OCI-LY3 (cell line): ENCODE measurements around the gene AKAP9.
"Not testable (repeated sequence)": the region's sequence is repeated elsewhere in the genome, so short reads cannot be mapped to it uniquely, and the experiment has no call there.

ENCODE experiments used
- H2AFZ ChIP-seq: fragments of 200-600, 300-600 bp; shearing (Covaris generic); 2 replicates; pipeline ENCODE4 v1.6.0; 2014; ENCODE audit warnings: antibody characterized with exemption, low read depth, low read length
- H3K27ac ChIP-seq: fragments of 200-600, 300-600 bp; sonication (generic); 2 replicates; pipeline ENCODE4 v1.5.1; 2014; ENCODE audit warnings: mild to moderate bottlenecking, low read length, moderate library complexity, mixed read lengths
- H3K27me3 ChIP-seq: fragments of 200-600, 300-600 bp; sonication (generic); 2 replicates; pipeline ENCODE4 v1.6.1; 2014; ENCODE audit warnings: low read depth, low read length, mixed read lengths
- H3K36me3 ChIP-seq: fragments of 200-600, 300-600 bp; sonication (generic); replicated peaks from 2 replicates; pipeline ENCODE3; 2014; ENCODE audit warnings: low read depth, low read length, mixed read lengths
- H3K4me1 ChIP-seq: fragments of 300-600, 200-600 bp; sonication (generic); 2 replicates; pipeline ENCODE4 v1.6.1; 2014; ENCODE audit warnings: low read length, mixed read lengths
- H3K4me2 ChIP-seq: fragments of 200-600, 300-600 bp; sonication (generic); 2 replicates; pipeline ENCODE4 v1.6.1; 2014; ENCODE audit warnings: low read length, mixed read lengths
- H3K4me3 ChIP-seq: fragments of 300-600, 200-600 bp; sonication (generic); 2 replicates; pipeline ENCODE4 v1.5.1; 2014; ENCODE audit warnings: antibody characterized with exemption, mild to moderate bottlenecking, low read length, moderate library complexity
- H3K79me2 ChIP-seq: fragments of 300-600, 200-600 bp; shearing (Covaris generic); 2 replicates; pipeline ENCODE4 v1.6.1; 2014; ENCODE audit warnings: mild to moderate bottlenecking, low read length, mixed read lengths
- H3K9ac ChIP-seq: fragments of 300-600, 200-600 bp; shearing (Covaris generic); 2 replicates; pipeline ENCODE4 v1.6.0; 2014; ENCODE audit warnings: mild to moderate bottlenecking, low read length, moderate library complexity
- H3K9me3 ChIP-seq: fragments of 200-600, 300-600 bp; shearing (Covaris generic); 2 replicates; pipeline ENCODE4 v1.6.1; 2014; ENCODE audit warnings: low read length, mixed read lengths; ENCODE audit not compliant: insufficient read depth
- H4K20me1 ChIP-seq: fragments of 200-600, 300-600 bp; sonication (generic); 2 replicates; pipeline ENCODE4 v1.6.1; 2016; ENCODE audit warnings: low read length, mixed read lengths; ENCODE audit not compliant: insufficient read depth
- CTCF ChIP-seq: fragments of 200-600, 300-600 bp; sonication (generic); IDR thresholded peaks from 2 replicates; pipeline ENCODE4 v1.5.1; 2014; ENCODE audit warnings: antibody characterized with exemption, low read length, low read depth
- EZH2phosphoT487 ChIP-seq: fragments of 200-600 bp; shearing (Covaris generic); IDR thresholded peaks from 2 replicates; pipeline ENCODE4 v1.6.1; 2018; ENCODE audit warnings: antibody characterized with exemption, mixed run types, low read depth

Gene AKAP9

GRCh38 chr7:91961816-91962215 is 21.2 kb downstream of the AKAP9 start:
- H3K79me2 ChIP-seq: peaks cover 3% of the 10 kb centered on the region; the same call in 1 of the 2 replicates
- TF ChIP-seq CTCF (no peak), EZH2phosphoT487 (no peak)

GRCh38 chr7:91962419-91962818 is 21.8 kb downstream of the AKAP9 start:
- Histone ChIP-seq H3K9me3 (no peaks in the 10 kb centered on the region), H3K9ac (no peak overlapping the region), H3K27me3 (no peaks in the 10 kb centered on the region), H2AFZ (no peak overlapping the region), H3K79me2 (peaks cover 5% of the 10 kb centered on the region), H3K4me3 (no peak overlapping the region), H3K4me1 (no peaks in the 10 kb centered on the region), H3K4me2 (no peak overlapping the region), H4K20me1 (no peaks in the 10 kb centered on the region; the same call in 1 of the 2 replicates), H3K27ac (no peak overlapping the region), H3K36me3 (no peaks in the 10 kb centered on the region)
- TF ChIP-seq CTCF: no peak
- TF ChIP-seq EZH2phosphoT487: no peak

More at GRCh38 chr7:91961816-91962215, 21.2 kb downstream of the AKAP9 start:
- Histone ChIP-seq H3K9ac (no peak overlapping the region), H3K4me1 (no peaks in the 10 kb centered on the region), H3K4me2 (no peak overlapping the region), H3K4me3 (no peak overlapping the region), H3K9me3 (no peaks in the 10 kb centered on the region), H3K36me3 (no peaks in the 10 kb centered on the region), H2AFZ (no peak overlapping the region), H3K27ac (no peak overlapping the region), H4K20me1 (no peaks in the 10 kb centered on the region; the same call in 1 of the 2 replicates), H3K27me3 (no peaks in the 10 kb centered on the region)

GRCh38 chr7:91967513-91967912 is 26.9 kb downstream of the AKAP9 start:
- H3K36me3 ChIP-seq, H4K20me1 ChIP-seq, H3K4me3 ChIP-seq, H3K9ac ChIP-seq, H3K27me3 ChIP-seq, H2AFZ ChIP-seq, H3K4me1 ChIP-seq, H3K4me2 ChIP-seq, H3K27ac ChIP-seq, H3K9me3 ChIP-seq: not testable (repeated sequence)
- peaks cover 38% of the 10 kb centered on the region for H3K79me2 ChIP-seq

GRCh38 chr7:91973639-91974038 is 33.0 kb downstream of the AKAP9 start:
- Histone ChIP-seq H4K20me1 (no peaks in the 10 kb centered on the region; the same call in 1 of the 2 replicates), H3K4me3 (no peak overlapping the region), H3K4me1 (no peaks in the 10 kb centered on the region), H3K27me3 (no peaks in the 10 kb centered on the region), H3K27ac (no peak overlapping the region), H3K9ac (no peak overlapping the region), H3K9me3 (no peaks in the 10 kb centered on the region), H3K79me2 (peaks cover 24% of the 10 kb centered on the region), H3K4me2 (no peak overlapping the region), H3K36me3 (peaks cover 8% of the 10 kb centered on the region), H2AFZ (no peak overlapping the region)
- no peak for TF ChIP-seq CTCF
- TF ChIP-seq EZH2phosphoT487: no peak

GRCh38 chr7:91974066-91974465 is 33.4 kb downstream of the AKAP9 start:
- peaks cover 20% of the 10 kb centered on the region for H3K79me2 ChIP-seq
- peaks cover 8% of the 10 kb centered on the region for H3K36me3 ChIP-seq
- H2AFZ ChIP-seq: no peak overlapping the region
- no peaks in the 10 kb centered on the region for H3K4me1 ChIP-seq
- TF ChIP-seq EZH2phosphoT487 (no peak), CTCF (no peak)
- H3K9ac ChIP-seq: no peak overlapping the region
- no peak overlapping the region for H3K4me3 ChIP-seq
- H3K4me2 ChIP-seq: no peak overlapping the region
- H4K20me1 ChIP-seq: no peaks in the 10 kb centered on the region; the same call in 1 of the 2 replicates
- no peaks in the 10 kb centered on the region for H3K9me3 ChIP-seq
- no peak overlapping the region for H3K27ac ChIP-seq
- H3K27me3 ChIP-seq: no peaks in the 10 kb centered on the region
